ENCODE results near the gene SYT14. TPM values are rescaled to one million over a fixed set of nuclear protein-coding genes. Genes with fewer than 3 reads are reported as not detected.
A peak's percentile ranks its signal among the peaks of the same experiment; 100 is the strongest.

SYT14 gene
- total RNA-seq, 6 experiments from 2014 or later = 7.6 to 10.6 (median 8.5) TPM

- Mint-ChIP-seq H3K27ac (no peak overlapping the region), H3K9me3 (no peaks in the 10 kb centered on the region), H3K27me3 (ENCODE audit: insufficient read depth) (peaks cover 2% of the 10 kb centered on the region; the same call in 1 of the 2 replicates), H3K4me3 (no peak overlapping the region), H3K36me3 (ENCODE audit: low read depth) (no peaks in the 10 kb centered on the region), H3K4me1 (ENCODE audit: low read depth) (peaks cover 35% of the 10 kb centered on the region)
- TF ChIP-seq, protein P1, sequence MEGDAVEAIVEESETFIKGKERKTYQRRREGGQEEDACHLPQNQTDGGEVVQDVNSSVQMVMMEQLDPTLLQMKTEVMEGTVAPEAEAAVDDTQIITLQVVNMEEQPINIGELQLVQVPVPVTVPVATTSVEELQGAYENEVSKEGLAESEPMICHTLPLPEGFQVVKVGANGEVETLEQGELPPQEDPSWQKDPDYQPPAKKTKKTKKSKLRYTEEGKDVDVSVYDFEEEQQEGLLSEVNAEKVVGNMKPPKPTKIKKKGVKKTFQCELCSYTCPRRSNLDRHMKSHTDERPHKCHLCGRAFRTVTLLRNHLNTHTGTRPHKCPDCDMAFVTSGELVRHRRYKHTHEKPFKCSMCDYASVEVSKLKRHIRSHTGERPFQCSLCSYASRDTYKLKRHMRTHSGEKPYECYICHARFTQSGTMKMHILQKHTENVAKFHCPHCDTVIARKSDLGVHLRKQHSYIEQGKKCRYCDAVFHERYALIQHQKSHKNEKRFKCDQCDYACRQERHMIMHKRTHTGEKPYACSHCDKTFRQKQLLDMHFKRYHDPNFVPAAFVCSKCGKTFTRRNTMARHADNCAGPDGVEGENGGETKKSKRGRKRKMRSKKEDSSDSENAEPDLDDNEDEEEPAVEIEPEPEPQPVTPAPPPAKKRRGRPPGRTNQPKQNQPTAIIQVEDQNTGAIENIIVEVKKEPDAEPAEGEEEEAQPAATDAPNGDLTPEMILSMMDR (IDR thresholded peaks at IDR 0.05) = no peak
- DNase-seq = no peak
Observed at GRCh38 chr1:209927466-209927865, 10.6 kb upstream of the SYT14 start.

- peak; percentile 26 for DNase-seq
- Mint-ChIP-seq H3K4me3 (no peak overlapping the region), H3K27ac (no peak overlapping the region), H3K9me3 (no peaks in the 10 kb centered on the region), H3K27me3 (ENCODE audit: insufficient read depth) (peaks cover 2% of the 10 kb centered on the region), H3K36me3 (ENCODE audit: low read depth) (no peaks in the 10 kb centered on the region), H3K4me1 (ENCODE audit: low read depth) (peaks cover 35% of the 10 kb centered on the region)
- TF ChIP-seq, protein P1 (IDR thresholded peaks at IDR 0.05) = no peak
Observed at GRCh38 chr1:209929751-209930150, 8.3 kb upstream of the SYT14 start.

GRCh38 chr1:209931141-209931540 is 6.9 kb upstream of the SYT14 start:
- no peak overlapping the region for H3K4me3 Mint-ChIP-seq
- H3K27me3 Mint-ChIP-seq (ENCODE audit: insufficient read depth) = no peaks in the 10 kb centered on the region; the same call in 1 of the 2 replicates
- no peaks in the 10 kb centered on the region for H3K36me3 Mint-ChIP-seq (ENCODE audit: low read depth)
- TF ChIP-seq, protein P1 (IDR thresholded peaks at IDR 0.05) = no peak
- no peak for DNase-seq
- peaks cover 25% of the 10 kb centered on the region for H3K4me1 Mint-ChIP-seq (ENCODE audit: low read depth)
- H3K27ac Mint-ChIP-seq = no peak overlapping the region
- no peaks in the 10 kb centered on the region for H3K9me3 Mint-ChIP-seq

GRCh38 chr1:209936125-209936524 is 1.9 kb upstream of the SYT14 start:
- TF ChIP-seq, protein P1 (IDR thresholded peaks at IDR 0.05) = no peak
- peaks cover 32% of the 10 kb centered on the region for H3K4me1 Mint-ChIP-seq (ENCODE audit: low read depth)
- H3K27me3 Mint-ChIP-seq (ENCODE audit: insufficient read depth) = no peaks in the 10 kb centered on the region; the same call in 1 of the 2 replicates
- no peak overlapping the region for H3K4me3 Mint-ChIP-seq
- no peak overlapping the region for H3K27ac Mint-ChIP-seq
- H3K9me3 Mint-ChIP-seq = no peaks in the 10 kb centered on the region
- DNase-seq = no peak
- no peaks in the 10 kb centered on the region for H3K36me3 Mint-ChIP-seq (ENCODE audit: low read depth)

GRCh38 chr1:209945377-209945776 is 7.4 kb downstream of the SYT14 start:
- no peaks in the 10 kb centered on the region for H3K36me3 Mint-ChIP-seq (ENCODE audit: low read depth)
- DNase-seq = no peak
- H3K4me3 Mint-ChIP-seq = no peak overlapping the region
- TF ChIP-seq, protein P1 (IDR thresholded peaks at IDR 0.05) = no peak
- peaks cover 18% of the 10 kb centered on the region for H3K4me1 Mint-ChIP-seq (ENCODE audit: low read depth)
- H3K9me3 Mint-ChIP-seq = no peaks in the 10 kb centered on the region
- no peak overlapping the region for H3K27ac Mint-ChIP-seq
- H3K27me3 Mint-ChIP-seq (ENCODE audit: insufficient read depth) = no peaks in the 10 kb centered on the region

- Mint-ChIP-seq H3K36me3 (ENCODE audit: low read depth) (no peaks in the 10 kb centered on the region), H3K27ac (no peak overlapping the region), H3K27me3 (ENCODE audit: insufficient read depth) (no peaks in the 10 kb centered on the region), H3K9me3 (no peaks in the 10 kb centered on the region), H3K4me3 (no peak overlapping the region), H3K4me1 (ENCODE audit: low read depth) (peaks cover 17% of the 10 kb centered on the region)
- DNase-seq = no peak
- TF ChIP-seq, protein P1 (IDR thresholded peaks at IDR 0.05) = no peak
Observed at GRCh38 chr1:209948155-209948554, 10.1 kb downstream of the SYT14 start.
